ENCODE results near the gene ADAT2.

DNA sequence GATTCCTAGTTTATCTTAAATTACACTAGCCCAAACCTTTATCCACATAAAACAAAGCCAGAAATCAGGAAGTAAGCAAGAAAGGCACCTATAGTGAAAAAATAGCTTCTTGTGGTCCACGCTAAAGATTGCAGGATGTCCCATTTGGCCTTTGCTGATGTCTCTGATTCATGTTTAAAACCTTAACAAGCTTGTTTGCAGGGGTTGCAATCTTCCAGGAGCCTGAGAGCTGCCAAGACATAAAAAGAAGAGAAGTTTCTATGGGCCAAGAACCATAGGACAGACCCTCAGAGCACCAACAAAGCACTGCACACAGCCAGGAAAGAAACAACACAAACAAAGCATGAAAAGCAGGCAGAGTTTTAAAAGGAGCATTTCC, 49.4 kb downstream of the ADAT2 start:
- TF ChIP-seq POLR2A (IDR thresholded peaks at IDR 0.05; ENCODE audit: low read depth, low read length) (no peak), EZH2 (IDR thresholded peaks at IDR 0.05; ENCODE audit: borderline replicate concordance, low read depth, low read length, severe bottlenecking) (no peak), POLR2AphosphoS5 (IDR thresholded peaks at IDR 0.05; ENCODE audit: insufficient read depth, low read depth, low read length) (no peak), FOS (IDR thresholded peaks at IDR 0.05; ENCODE audit: borderline replicate concordance, insufficient read depth, low read length) (no peak)
- TF ChIP-seq, protein P1, sequence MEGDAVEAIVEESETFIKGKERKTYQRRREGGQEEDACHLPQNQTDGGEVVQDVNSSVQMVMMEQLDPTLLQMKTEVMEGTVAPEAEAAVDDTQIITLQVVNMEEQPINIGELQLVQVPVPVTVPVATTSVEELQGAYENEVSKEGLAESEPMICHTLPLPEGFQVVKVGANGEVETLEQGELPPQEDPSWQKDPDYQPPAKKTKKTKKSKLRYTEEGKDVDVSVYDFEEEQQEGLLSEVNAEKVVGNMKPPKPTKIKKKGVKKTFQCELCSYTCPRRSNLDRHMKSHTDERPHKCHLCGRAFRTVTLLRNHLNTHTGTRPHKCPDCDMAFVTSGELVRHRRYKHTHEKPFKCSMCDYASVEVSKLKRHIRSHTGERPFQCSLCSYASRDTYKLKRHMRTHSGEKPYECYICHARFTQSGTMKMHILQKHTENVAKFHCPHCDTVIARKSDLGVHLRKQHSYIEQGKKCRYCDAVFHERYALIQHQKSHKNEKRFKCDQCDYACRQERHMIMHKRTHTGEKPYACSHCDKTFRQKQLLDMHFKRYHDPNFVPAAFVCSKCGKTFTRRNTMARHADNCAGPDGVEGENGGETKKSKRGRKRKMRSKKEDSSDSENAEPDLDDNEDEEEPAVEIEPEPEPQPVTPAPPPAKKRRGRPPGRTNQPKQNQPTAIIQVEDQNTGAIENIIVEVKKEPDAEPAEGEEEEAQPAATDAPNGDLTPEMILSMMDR (IDR thresholded peaks at IDR 0.05; ENCODE audit: extremely low read depth in 1 of 2, insufficient read depth in 1 of 2, low read depth in 1 of 2, low read length in 2 of 2), result no peak
- TF ChIP-seq, protein P2, sequence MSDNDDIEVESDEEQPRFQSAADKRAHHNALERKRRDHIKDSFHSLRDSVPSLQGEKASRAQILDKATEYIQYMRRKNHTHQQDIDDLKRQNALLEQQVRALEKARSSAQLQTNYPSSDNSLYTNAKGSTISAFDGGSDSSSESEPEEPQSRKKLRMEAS (IDR thresholded peaks at IDR 0.05; ENCODE audit: insufficient read depth, insufficient read length), result no peak
